HG03432 (cell line): Measurements from ENCODE around the gene TNS2.
"Not testable (repeated sequence)": the region's sequence is repeated elsewhere in the genome, so short reads cannot be mapped to it uniquely, and the experiment has no call there.

Source experiments
- ATAC-seq: cut with Tn5 transposase; IDR thresholded peaks from one replicate; pipeline ENCODE4 v1.9.1; 2021; ENCODE audit warnings: mild to moderate bottlenecking, moderate library complexity; ENCODE audit not compliant: unreplicated experiment

TNS2 gene

DNA sequence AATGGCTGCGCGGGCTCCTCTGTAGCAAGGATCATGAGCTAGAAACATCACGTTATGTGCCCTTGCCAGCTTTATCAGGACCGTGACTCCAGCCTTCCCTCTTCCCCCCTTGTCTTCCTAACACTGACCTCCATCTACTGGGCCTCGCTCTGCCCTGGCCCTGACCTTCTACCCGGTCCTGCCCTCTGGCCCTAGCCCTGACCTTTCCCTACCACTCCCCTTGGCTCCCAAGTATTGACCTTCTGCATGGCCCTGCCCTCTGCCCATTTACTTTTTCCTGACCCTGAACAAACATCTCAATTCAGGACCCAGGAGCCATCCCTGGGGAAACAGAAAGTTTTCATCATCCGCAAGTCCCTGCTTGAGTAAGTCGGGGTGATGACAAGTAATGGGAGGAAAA, 55.4 kb downstream of the TNS2 start:
- ATAC-seq = no peak

DNA sequence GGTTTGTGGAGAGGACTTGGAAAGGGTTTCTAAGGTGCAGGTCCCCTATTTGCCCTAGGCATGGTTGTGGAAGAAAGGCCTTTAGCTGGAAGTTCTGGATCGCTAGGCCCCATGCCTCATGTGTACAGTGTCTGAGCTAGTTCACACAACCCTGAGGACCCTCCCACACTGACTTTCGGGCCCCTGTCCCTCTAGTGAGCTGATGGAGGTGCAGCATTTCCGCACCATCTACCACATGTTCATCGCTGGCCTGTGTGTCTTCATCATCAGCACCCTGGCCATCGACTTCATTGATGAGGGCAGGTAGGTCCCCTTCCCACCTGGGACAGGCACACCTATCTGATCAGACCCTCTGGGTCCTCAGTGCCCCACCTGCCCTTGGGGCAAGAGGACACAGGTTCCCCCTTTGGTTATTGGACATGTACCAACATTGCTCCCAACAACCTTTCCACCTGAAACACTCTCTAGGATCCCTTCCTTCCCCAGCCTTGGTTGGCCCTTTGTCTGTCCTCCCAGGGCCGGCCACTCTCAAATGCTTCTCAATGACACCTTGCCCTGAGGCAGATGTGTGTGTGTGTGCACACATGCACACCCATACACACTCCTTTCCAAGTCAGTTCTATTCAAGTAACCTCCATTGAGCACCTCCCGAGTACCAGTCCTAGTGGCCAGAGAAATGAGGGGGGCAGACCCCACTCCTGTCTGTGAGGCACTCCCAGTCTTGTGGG, 56.0 kb downstream of the TNS2 start:
- no peak for ATAC-seq

GRCh38 chr12:53107122-53107521, 57.3 kb downstream of the TNS2 start:
- no peak for ATAC-seq

DNA sequence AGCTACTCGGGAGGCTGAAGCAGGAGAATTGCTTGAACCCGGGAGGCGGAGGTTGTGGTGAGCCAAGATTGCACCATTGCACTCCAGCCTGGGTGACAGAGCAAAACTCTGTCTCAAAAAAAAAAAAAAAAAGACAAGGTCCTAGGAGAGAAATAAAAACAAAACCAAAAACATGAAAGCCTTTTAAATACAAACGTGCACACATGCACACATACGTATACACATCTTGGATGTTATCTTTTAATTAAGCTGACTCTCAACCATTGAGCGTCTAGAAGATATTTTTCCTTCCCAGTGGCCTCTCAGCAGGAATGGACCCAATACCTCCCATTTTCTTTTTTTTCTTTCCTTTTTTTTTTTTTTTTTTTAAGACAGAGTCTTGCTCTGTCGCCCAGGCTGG, 62.6 kb downstream of the TNS2 start:
- not testable (repeated sequence) for ATAC-seq

DNA sequence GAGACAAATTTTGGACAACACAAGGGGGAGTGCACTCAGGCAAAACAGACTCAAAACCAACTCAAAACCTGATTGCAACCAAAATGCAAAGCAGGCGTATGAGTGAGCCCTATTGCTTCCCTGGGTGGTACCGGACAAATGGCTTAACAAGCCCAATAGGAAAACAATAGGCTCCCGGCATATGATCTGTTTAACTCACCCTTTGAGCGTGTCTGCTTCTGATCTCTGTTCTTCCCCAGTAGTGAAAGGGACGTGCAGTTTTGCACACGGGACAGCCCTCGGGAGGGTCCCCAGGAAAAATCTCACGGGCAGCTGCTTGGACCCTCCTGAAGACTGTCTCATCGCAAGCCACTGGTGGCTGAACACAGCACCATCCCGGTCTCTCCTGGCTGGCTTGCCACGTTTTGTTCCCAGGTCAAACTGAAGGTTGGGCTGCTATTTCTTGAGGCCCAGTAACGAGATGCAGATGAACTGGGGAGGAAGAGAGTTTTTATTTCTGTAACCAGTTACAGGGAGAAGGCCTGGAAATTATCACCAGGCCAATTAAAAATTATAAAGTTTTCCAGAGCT, 63.4 kb downstream of the TNS2 start:
- no peak for ATAC-seq

DNA sequence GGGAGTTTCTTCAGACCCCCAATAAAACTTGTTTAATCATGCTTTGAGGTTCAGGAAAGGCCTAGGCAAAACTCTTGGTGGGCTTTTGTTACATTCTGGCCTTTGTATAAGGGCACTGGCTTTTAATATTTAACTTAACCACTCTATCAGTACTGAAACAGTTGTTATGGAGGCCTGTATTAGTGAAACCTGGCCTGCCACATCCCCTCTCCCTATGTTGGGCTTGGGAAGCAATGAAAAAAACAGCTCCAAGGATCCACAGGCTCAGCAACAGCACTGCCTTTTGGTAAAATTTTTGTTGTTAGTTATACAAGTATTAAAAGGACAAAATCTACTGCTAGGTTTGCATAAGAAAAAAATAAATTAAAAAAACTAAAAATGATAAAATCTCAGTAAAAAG, 64.1 kb downstream of the TNS2 start:
- ATAC-seq = no peak
